ENCODE measurements around the gene RCL1.
A peak's percentile ranks its signal among the peaks of the same experiment; 100 is the strongest.
"Not testable (repeated sequence)": the region's sequence is repeated elsewhere in the genome, so short reads cannot be mapped to it uniquely, and the experiment has no call there.

The RCL1 gene

GRCh38 chr9:4890242-4890641, 97.5 kb downstream of the RCL1 start:
- DNase-seq: no peak

- no peak for DNase-seq
Observed at GRCh38 chr9:4890929-4891328, 98.2 kb downstream of the RCL1 start.

- no peak for DNase-seq
Observed at GRCh38 chr9:4891674-4892073, 98.9 kb downstream of the RCL1 start.

GRCh38 chr9:4892501-4893194, 99.9 kb downstream of the RCL1 start:
- DNase-seq: no peak

GRCh38 chr9:4894076-4894475, 101.3 kb downstream of the RCL1 start:
- DNase-seq: no peak

GRCh38 chr9:4899853-4900252, 107.1 kb downstream of the RCL1 start:
- not testable (repeated sequence) for DNase-seq

GRCh38 chr9:4901401-4902134, 108.8 kb downstream of the RCL1 start:
- DNase-seq: peak; percentile 18

GRCh38 chr9:4902135-4902475, 109.4 kb downstream of the RCL1 start:
- DNase-seq: no peak

GRCh38 chr9:4904322-4905134, 111.8 kb downstream of the RCL1 start:
- DNase-seq: no peak

GRCh38 chr9:4905135-4905490, 112.4 kb downstream of the RCL1 start:
- DNase-seq: no peak

Data from CD4-positive, alpha-beta T cell treated with Interleukin-12 subunit alpha and Interleukin-12 subunit beta, for 1 hour (primary cell).